Measurements from ENCODE around the gene AP4S1.

The AP4S1 gene

DNA sequence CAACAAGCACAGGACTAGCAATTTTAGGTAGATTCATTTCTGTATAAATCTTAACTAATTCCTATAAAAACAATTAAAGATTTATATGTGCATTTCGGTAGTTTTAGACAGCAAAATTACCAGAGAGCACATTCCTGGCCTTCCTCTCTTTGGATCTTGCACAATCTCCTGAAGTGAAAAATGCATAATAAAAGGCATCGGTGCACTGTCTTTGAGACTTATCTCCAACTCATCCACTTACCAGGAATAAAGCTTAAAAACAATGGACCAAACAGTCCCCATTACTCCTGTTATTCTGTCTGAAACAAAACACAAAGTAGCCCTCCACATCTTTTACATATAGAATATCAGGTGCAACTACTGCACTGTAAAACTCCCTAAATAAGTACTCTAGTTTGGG lies 112.9 kb downstream of the AP4S1 start:
- no peak for DNase-seq (ENCODE audit: low read depth)

DNA sequence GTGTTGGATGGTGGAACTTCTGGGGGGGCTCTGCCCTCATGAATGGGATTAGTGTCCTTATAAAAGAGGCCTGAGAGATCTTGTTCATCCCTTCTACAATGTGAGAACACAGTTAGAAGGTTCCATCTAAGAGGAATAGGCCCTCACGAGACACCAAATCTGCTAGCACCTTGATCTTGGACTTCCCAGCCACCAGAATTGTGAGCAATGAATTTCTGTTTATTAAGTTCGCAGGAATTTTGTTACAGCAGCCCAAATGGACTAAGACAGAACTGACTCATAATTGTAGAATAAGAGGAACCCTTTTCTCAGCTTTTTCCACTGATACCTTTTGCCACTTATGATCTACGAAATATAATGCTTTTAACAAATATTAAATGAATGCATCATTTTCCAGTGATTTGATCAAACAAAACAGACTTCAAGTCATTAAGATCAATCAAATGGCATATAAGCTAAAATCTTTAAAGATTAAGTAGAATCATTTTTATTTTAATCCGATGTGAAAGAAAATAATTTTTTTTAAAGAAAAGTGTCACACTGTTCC lies 113.9 kb downstream of the AP4S1 start:
- no peak for DNase-seq (ENCODE audit: low read depth)

DNA sequence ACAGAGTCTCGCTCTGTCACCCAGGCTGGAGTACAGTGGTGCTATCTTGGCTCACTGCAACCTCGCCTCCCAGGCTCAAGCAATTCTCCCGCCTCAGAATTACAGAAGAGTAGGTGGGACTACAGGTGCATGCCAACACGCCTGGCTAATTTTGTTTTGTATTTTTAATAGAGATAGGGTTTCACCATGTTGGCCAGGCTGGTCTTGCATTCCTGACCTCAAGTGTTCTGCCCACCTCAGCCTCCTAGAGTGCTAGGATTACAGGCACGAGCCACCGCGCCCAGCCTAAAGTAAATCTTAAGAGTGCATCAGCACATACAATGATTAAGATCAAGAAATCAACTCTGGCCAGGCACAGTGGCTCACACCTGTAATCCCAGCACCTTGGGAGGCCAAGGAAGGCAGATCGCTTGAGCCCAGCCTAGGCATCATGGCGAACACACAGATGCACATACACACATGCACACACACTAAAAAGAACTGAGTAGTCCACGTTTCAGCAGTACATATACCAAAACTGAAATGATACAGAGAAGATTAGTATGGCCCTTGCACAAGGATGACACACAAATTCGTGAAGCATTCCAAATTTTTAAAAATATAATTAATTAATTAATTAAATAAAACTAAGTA lies 117.1 kb downstream of the AP4S1 start:
- no peak for DNase-seq (ENCODE audit: low read depth)
